Activated naive CD4-positive, alpha-beta T cell treated with Interleukin-2 at 50 U/mL for 16 hours (primary cell): Measurements from ENCODE around the gene SMCHD1.

Source experiments
- DNase-seq: peaks from one replicate; pipeline ENCODE4 v3.0.0-alpha.2; 2020

Gene SMCHD1

DNA sequence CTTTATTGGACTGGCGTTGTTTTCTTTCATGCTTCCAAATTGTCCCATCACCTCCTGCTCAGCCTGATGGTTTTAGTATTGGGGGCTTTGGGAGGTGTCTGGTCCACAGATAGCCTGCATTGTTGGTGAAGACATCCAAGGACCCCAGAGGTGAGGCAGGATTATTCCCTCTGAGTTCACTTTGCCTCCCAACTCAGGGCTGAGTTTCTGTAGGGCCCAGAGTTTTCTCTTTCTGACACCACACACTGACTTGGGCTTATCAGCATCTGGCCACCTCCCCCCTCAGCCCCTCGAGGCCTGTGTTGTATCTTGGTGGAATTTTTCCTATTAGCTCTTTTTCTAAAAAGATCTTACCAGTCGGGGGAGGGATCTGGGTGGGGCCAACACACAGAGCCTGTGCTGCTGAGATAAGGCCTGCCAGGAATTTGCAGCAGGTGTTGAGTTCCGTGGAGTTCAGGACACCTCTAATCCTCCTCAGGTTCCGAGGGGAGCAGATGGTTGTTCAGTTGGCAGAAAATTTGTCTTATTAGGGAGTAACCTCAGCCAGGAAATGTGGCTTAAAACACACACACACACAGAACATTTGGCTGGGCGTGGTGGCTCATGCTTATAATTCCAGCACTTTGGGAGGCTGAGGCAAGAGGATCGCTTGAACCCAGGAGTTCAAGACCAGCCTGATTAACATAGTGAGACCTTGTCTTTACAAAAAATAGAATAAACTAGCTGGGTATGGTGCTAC lies 198.6 kb downstream of the SMCHD1 start:
- DNase-seq: no peak
